ENCODE data around the gene HSD3B7. TPM values are rescaled to one million over a fixed set of nuclear protein-coding genes. Genes with fewer than 3 reads are reported as not detected.

The HSD3B7 gene
- total RNA-seq, 1 experiment from 2014 or later = 0.95 TPM

GRCh38 chr16:30986129-30986991 is 1.4 kb downstream of the HSD3B7 start:
- BruUV-seq (replicated peaks) = no TSS peak

GRCh38 chr16:30987581-30988190 is 2.7 kb downstream of the HSD3B7 start:
- POLR2A ChIA-PET (ENCODE audit: low non-redundant PET) = no interaction called here
- no peaks in the 10 kb centered on the region for H3K9me3 ChIP-seq (ENCODE audit: low read depth, low read length, poor library complexity, severe bottlenecking)
- BruUV-seq (replicated peaks) = no TSS peak
- intact Hi-C loops (cut with micrococcal nuclease; ENCODE audit: unreplicated experiment) = loop anchor here (10.0 kb wide), 1 partner anchor 877 kb away; no protein-coding TSS in a partner anchor
- no peaks in the 10 kb centered on the region for H3K4me1 ChIP-seq (ENCODE audit: insufficient read depth, low read length, poor library complexity, severe bottlenecking)
- no peak for TF ChIP-seq EZH2 (IDR thresholded peaks at IDR 0.05; ENCODE audit: borderline replicate concordance, low read depth, low read length, poor library complexity, severe bottlenecking)
- TF ChIP-seq, protein P1, sequence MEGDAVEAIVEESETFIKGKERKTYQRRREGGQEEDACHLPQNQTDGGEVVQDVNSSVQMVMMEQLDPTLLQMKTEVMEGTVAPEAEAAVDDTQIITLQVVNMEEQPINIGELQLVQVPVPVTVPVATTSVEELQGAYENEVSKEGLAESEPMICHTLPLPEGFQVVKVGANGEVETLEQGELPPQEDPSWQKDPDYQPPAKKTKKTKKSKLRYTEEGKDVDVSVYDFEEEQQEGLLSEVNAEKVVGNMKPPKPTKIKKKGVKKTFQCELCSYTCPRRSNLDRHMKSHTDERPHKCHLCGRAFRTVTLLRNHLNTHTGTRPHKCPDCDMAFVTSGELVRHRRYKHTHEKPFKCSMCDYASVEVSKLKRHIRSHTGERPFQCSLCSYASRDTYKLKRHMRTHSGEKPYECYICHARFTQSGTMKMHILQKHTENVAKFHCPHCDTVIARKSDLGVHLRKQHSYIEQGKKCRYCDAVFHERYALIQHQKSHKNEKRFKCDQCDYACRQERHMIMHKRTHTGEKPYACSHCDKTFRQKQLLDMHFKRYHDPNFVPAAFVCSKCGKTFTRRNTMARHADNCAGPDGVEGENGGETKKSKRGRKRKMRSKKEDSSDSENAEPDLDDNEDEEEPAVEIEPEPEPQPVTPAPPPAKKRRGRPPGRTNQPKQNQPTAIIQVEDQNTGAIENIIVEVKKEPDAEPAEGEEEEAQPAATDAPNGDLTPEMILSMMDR (conservative IDR thresholded peaks at IDR 0.05; ENCODE audit: low read depth, low read length) = no peak
- no peaks in the 10 kb centered on the region for H3K27me3 ChIP-seq (replicated peaks; ENCODE audit: insufficient read depth, low read depth, low read length, poor library complexity)
- no peak overlapping the region for H3K27ac ChIP-seq (ENCODE audit: low read depth, low read length, poor library complexity, severe bottlenecking)
- peaks cover 8% of the 10 kb centered on the region for H3K36me3 ChIP-seq (ENCODE audit: insufficient read depth, low read length, poor library complexity, severe bottlenecking)
- H3K4me3 ChIP-seq (ENCODE audit: low read depth, low read length, poor library complexity, severe bottlenecking) = no peak overlapping the region
- CTCF ChIA-PET = interaction anchor here (1.0 kb wide), 1 partner anchor 155 kb away, joined by 3 read pairs; no protein-coding TSS in a partner anchor
- DNase-seq (ENCODE audit: low spot score) = no peak

More at GRCh38 chr16:30986129-30986991, 1.4 kb downstream of the HSD3B7 start:
- intact Hi-C loops (cut with micrococcal nuclease; ENCODE audit: unreplicated experiment) = loop anchor here (10.0 kb wide), 1 partner anchor 878 kb away; no protein-coding TSS in a partner anchor
- Histone ChIP-seq H3K27me3 (replicated peaks; ENCODE audit: insufficient read depth, low read depth, low read length, poor library complexity) (no peaks in the 10 kb centered on the region), H3K36me3 (ENCODE audit: insufficient read depth, low read length, poor library complexity, severe bottlenecking) (peaks cover 8% of the 10 kb centered on the region), H3K9me3 (ENCODE audit: low read depth, low read length, poor library complexity, severe bottlenecking) (no peaks in the 10 kb centered on the region), H3K4me1 (ENCODE audit: insufficient read depth, low read length, poor library complexity, severe bottlenecking) (no peaks in the 10 kb centered on the region), H3K4me3 (ENCODE audit: low read depth, low read length, poor library complexity, severe bottlenecking) (no peak overlapping the region), H3K27ac (ENCODE audit: low read depth, low read length, poor library complexity, severe bottlenecking) (no peak overlapping the region)
- POLR2A ChIA-PET (ENCODE audit: low non-redundant PET) = no interaction called here
- no peak for DNase-seq (ENCODE audit: low spot score)
- CTCF ChIA-PET = interaction anchor here (0.7 to 1.0 kb wide), 2 partner anchors 156 kb away, joined by 3 read pairs; no protein-coding TSS in a partner anchor
- TF ChIP-seq, protein P1 (conservative IDR thresholded peaks at IDR 0.05; ENCODE audit: low read depth, low read length) = no peak
- TF ChIP-seq EZH2 (IDR thresholded peaks at IDR 0.05; ENCODE audit: borderline replicate concordance, low read depth, low read length, poor library complexity, severe bottlenecking) = no peak

DNA sequence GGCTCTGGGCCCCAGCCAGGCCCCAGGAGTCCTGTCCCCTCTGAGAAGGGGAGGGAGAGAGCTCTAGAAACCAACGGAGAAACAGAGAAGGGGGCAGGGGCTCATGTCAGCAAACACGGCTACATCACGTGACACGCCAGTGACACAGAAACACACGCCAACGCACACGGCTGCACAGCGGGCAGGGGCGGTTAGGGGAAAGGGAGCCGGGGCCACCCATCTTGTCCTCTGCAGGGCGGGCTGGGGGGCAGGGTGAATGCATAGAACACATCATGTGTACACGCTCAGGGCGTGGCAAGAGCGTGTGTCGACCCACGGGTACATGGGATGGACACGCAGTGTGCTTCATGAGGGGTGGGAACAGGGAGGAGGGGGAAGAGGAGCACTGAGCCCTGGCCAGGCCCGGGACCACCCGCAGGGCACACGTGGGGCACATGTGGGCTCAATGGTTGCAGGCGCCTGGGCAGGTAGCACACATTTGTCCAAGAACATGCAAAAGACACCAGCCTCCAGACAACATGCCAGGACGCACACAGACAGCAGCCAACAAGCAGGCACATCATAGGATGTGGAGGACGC is 4.6 kb downstream of the HSD3B7 start:
- TF ChIP-seq, protein P1 (conservative IDR thresholded peaks at IDR 0.05; ENCODE audit: low read depth, low read length) = no peak
- TF ChIP-seq EZH2 (IDR thresholded peaks at IDR 0.05; ENCODE audit: borderline replicate concordance, low read depth, low read length, poor library complexity, severe bottlenecking) = no peak
- POLR2A ChIA-PET (ENCODE audit: low non-redundant PET) = no interaction called here
- no TSS peak for BruUV-seq (replicated peaks)
- DNase-seq (ENCODE audit: low spot score) = no peak
- no peaks in the 10 kb centered on the region for H3K4me1 ChIP-seq (ENCODE audit: insufficient read depth, low read length, poor library complexity, severe bottlenecking)
- CTCF ChIA-PET = no interaction called here
- H3K36me3 ChIP-seq (ENCODE audit: insufficient read depth, low read length, poor library complexity, severe bottlenecking) = no peaks in the 10 kb centered on the region
- H3K27me3 ChIP-seq (replicated peaks; ENCODE audit: insufficient read depth, low read depth, low read length, poor library complexity) = no peaks in the 10 kb centered on the region
- intact Hi-C loops (cut with micrococcal nuclease; ENCODE audit: unreplicated experiment) = loop anchor here (10.0 kb wide), 1 partner anchor 875 kb away; no protein-coding TSS in a partner anchor
- H3K4me3 ChIP-seq (ENCODE audit: low read depth, low read length, poor library complexity, severe bottlenecking) = no peak overlapping the region
- H3K9me3 ChIP-seq (ENCODE audit: low read depth, low read length, poor library complexity, severe bottlenecking) = no peaks in the 10 kb centered on the region
- no peak overlapping the region for H3K27ac ChIP-seq (ENCODE audit: low read depth, low read length, poor library complexity, severe bottlenecking)
